HG03103 (cell line): Measurements from ENCODE around the gene PFDN5.
A peak's percentile ranks its signal among the peaks of the same experiment; 100 is the strongest.

Experiments
- ATAC-seq: cut with Tn5 transposase; IDR thresholded peaks from one replicate; pipeline ENCODE4 v1.9.1; 2021; ENCODE audit warnings: low read depth; ENCODE audit not compliant: unreplicated experiment

The PFDN5 gene

DNA sequence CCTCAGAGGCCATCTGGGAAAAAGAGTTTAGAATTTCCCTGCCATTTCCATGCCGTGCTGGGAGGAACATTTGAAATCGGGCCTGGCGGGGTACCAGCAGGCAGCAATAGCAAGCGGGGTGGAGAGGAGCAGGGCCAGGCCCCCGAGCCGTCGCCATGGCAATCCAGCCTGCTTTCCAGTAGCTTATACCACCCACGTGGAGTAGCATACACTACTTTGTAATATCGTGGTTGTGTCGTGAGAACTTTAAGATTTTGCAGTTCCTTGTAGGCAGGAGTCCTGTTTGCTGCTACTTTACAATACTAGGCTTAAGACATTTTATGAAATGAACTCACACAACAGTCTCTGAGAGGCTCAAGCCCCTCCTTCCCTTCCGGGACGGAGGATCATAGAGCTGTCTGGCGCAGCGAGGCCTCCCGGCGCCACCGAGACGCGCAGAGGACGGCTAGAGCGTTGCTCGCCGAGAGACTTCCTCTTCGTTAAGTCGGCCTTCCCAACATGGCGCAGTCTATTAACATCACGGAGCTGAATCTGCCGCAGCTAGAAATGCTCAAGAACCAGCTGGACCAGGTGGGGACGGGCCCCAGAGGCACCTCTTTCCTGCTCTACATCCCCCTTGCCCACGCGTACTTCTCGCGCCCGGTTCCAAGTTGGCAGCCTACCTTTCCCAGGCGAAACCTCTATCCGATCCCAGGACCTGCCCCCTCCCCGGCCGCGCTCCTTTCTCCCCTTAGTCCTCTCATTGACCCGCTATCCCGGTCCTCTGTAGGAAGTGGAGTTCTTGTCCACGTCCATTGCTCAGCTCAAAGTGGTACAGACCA is at the start of gene PFDN5:
Gene PFDN5 (plus strand): TSS at position 473 of the 821 bp plus-strand sequence. CDS start 26 bp downstream, at position 499.
- ATAC-seq, result peak; percentile 73

DNA sequence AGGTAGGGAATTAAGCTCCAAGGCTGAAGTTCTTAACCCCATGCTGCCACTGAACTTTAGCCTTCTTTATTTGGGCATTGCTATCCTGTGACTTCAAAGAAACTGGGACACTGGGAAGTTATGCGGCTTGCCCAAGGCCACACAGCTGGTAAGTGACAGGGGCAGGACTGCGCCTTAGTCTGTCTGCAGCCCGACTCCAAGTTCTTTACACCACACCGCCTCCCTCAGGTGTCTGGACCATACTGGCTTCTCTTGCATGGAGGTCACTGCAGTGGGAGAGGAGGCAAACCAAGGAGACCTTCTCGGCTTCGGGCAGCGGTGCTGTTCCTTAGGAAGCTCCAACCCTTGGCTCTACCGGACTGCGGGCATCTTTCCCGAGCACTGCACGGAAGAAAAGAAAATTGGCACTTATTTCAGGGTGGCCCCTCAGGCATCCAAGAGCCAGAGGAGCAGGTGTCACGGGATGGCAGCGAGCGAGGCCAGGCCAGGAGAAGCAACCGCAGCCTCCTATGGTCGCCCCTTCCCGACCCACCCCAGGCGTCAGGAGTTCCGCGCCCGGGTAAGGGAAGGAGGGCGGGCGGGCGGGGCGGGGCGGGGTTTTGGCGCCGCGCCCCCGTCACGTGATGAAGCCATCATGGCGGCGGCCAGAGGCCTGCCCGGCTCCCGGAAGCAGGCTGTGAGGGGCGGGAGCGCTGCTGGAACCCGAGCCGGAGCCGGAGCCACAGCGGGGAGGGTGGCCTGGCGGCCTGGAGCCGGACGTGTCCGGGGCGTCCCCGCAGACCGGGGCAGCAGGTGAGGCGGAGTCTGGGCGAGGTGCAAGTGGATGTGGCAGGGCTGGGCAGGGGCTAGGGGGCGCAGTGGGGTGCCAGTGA is 43.6 kb upstream of the PFDN5 start:
- ATAC-seq, result peak; percentile 71

- ATAC-seq, result no peak
Observed at GRCh38 chr12:53252349-53252916, 42.9 kb upstream of the PFDN5 start.

GRCh38 chr12:53253298-53253697 is 42.0 kb upstream of the PFDN5 start:
- no peak for ATAC-seq

DNA sequence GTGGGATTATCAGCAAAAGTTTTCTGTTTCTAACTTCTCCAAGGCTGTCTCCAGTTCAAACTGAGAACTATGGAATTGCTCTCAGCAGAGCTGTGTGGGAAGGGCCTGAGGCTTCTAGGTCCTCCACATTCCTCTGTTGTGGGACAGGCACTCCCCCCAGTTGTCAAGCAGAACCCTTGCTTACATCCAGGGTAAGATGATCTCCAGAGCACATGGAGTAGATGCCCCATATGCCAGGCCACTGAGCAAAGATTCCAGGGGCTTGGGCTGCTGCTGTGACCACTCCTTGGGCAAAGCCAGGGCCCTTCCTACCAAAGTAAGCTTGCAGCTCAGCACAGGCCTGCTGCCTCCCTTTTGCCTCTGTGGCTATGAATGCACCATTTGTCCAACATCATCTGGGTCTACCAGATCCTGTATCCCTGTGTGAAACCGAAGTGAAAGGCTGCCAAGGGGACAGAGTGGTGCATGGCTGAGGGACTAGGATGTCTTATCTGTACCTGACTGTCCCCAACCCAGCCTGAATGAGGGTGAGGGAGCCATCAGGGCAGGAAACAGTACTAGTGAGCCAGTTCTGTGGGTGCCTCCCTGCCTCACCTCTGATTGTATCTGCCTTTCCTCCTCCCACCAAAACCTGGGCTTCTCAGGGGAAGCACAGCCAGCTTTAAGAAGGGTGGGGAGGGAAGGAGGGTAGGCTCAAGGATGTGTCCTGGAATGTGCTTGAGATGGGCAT is 40.4 kb upstream of the PFDN5 start:
- no peak for ATAC-seq

GRCh38 chr12:53255996-53256395 is 39.3 kb upstream of the PFDN5 start:
- ATAC-seq, result no peak

GRCh38 chr12:53258541-53259539 is 36.5 kb upstream of the PFDN5 start:
- ATAC-seq, result no peak

DNA sequence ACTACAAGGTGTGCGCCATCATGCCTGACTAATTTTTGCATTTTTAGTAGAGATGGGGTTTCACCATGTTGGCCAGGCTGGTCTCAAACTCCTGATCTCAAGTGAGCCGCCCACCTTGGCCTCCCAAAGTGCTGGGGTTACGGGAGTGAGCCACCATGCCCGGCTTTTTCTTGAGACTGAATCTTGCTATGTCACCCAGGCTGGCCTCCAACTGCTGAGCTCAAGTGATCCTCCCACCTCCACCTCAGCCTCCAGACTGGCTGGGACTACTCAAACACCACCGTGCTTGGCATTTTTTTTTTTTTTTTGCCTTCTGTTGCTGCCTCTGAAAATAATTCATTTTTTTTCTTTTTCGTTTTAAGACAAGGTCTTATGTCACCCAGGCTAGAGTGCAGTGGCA is 35.5 kb upstream of the PFDN5 start:
- ATAC-seq, result no peak

GRCh38 chr12:53265783-53266182 is 29.6 kb upstream of the PFDN5 start:
- no peak for ATAC-seq

GRCh38 chr12:53267306-53267998 is 27.9 kb upstream of the PFDN5 start:
- ATAC-seq, result no peak

GRCh38 chr12:53267999-53268629 is 27.2 kb upstream of the PFDN5 start, which contains the start of gene ESPL1:
ESPL1 (plus strand) TSS chr12:53268299; CDS start chr12:53268767, 468 bp downstream.
- peak; percentile 77 for ATAC-seq

- ATAC-seq, result no peak
Observed at GRCh38 chr12:53268630-53269562, 26.4 kb upstream of the PFDN5 start.

- no peak for ATAC-seq
Observed at GRCh38 chr12:53274445-53274844, 20.9 kb upstream of the PFDN5 start.

DNA sequence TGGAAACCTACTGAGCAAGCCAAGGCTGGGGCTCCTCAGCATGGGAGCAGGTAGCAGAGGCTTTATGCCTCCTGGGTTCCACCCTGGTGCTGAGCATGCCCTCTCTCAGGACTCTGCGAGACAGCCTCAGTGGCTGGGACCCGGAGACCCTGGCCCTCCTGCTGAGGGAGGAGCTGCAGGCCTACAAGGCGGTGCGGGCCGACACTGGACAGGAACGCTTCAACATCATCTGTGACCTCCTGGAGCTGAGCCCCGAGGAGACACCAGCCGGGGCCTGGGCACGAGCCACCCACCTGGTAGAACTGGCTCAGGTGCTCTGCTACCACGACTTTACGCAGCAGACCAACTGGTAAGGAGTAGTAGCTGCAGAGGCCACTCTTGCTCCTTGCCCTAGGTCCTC is 18.8 kb upstream of the PFDN5 start:
- ATAC-seq, result no peak

DNA sequence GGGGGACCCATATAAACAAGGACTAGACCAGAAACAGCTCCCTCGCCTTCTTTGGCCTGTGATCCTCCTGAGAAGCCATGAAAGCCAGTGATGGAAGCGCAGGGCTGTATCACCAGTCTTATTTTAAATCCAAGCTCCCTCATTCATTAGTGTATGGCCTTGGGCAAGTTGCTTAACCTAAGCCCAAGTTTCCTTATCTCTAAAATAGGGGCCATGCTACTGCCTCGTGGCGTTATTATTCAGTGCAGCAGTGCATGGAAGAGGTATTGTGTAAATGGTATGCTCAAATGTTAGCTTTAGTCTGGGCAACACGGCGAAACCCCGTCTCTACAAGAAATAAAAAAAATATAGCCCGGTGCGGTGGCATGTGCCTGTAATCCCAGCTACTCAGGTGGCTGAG is 17.4 kb upstream of the PFDN5 start:
- no peak for ATAC-seq

- no peak for ATAC-seq
Observed at GRCh38 chr12:53279283-53279869, 16.0 kb upstream of the PFDN5 start.
